Common myeloid progenitor, CD34-positive (primary cell): ENCODE measurements around the gene ADCY5.

Source experiments
- CTCF ChIA-PET: fragments of 350-600 bp; sonication (Branson Sonifier 250); formaldehyde crosslinking; loops from one replicate; lab custom pipeline; 2021; ENCODE audit warnings: antibody characterized with exemption; lab: Charles Lee
- POLR2A ChIA-PET: fragments of 350-600 bp; sonication (Branson Sonifier 250); formaldehyde crosslinking; loops from one replicate; lab custom pipeline; 2021; ENCODE audit warnings: antibody characterized with exemption; lab: Charles Lee
- DNase-seq, 3 donors: peaks; one replicate each; pipeline versions ENCODE4 v3.0.0 to v3.0.0-alpha.2; 2013
- H3K27ac ChIP-seq, 2 experiments: 1 replicate in 1 of 2; 2 replicates in 1 of 2; pipeline ENCODE4 v1.7.0; 2013; ENCODE audit warnings: inconsistent platforms in 2 of 2, low read length in 2 of 2, mild to moderate bottlenecking in 2 of 2, low read depth in 1 of 2, moderate library complexity in 1 of 2; ENCODE audit not compliant: severe bottlenecking in 2 of 2, insufficient read depth in 1 of 2, poor library complexity in 1 of 2
- H3K27me3 ChIP-seq, 5 experiments: replicated peaks in 2 of 5; 1 replicate in 3 of 5; 2 replicates in 2 of 5; pipeline versions ENCODE4 v1.6.1 to v1.7.0; 2013; ENCODE audit warnings: low read length in 4 of 5, mild to moderate bottlenecking in 2 of 5, moderate library complexity in 2 of 5, inconsistent platforms in 1 of 5; ENCODE audit not compliant: insufficient read depth in 5 of 5, control insufficient read depth in 4 of 5
- H3K36me3 ChIP-seq, 4 experiments: 1 replicate in 2 of 4; 2 replicates in 2 of 4; pipeline versions ENCODE4 v1.6.1 to v1.7.0; 2013; ENCODE audit warnings: low read length in 3 of 4, control low read depth in 1 of 4, mild to moderate bottlenecking in 1 of 4; ENCODE audit not compliant: control insufficient read depth in 4 of 4, insufficient read depth in 4 of 4
- H3K4me1 ChIP-seq, 4 experiments: 1 replicate in 3 of 4; 2 replicates in 1 of 4; pipeline versions ENCODE4 v1.6.1 to v1.7.1; 2013; ENCODE audit warnings: low read length in 3 of 4, mild to moderate bottlenecking in 3 of 4, control low read depth in 1 of 4, inconsistent platforms in 1 of 4, moderate library complexity in 1 of 4; ENCODE audit not compliant: control insufficient read depth in 4 of 4, insufficient read depth in 4 of 4; ENCODE audit errors: control extremely low read depth in 1 of 4
- H3K4me3 ChIP-seq, 7 experiments: 1 replicate in 4 of 7; 2 replicates in 3 of 7; pipeline versions ENCODE4 v1.5.1 to v1.7.0; 2013; ENCODE audit warnings: mild to moderate bottlenecking in 7 of 7, low read length in 6 of 7, moderate library complexity in 6 of 7, inconsistent platforms in 2 of 7, low read depth in 2 of 7, control low read depth in 1 of 7; ENCODE audit not compliant: insufficient read depth in 4 of 7, control insufficient read depth in 1 of 7; ENCODE audit errors: extremely low read depth in 1 of 7
- H3K9me3 ChIP-seq, 5 experiments: 1 replicate in 4 of 5; 2 replicates in 1 of 5; pipeline versions ENCODE4 v1.6.1 to v1.7.1; 2013; ENCODE audit warnings: low read length in 4 of 5, mild to moderate bottlenecking in 2 of 5, inconsistent platforms in 1 of 5, low read depth in 1 of 5, moderate library complexity in 1 of 5; ENCODE audit not compliant: control insufficient read depth in 4 of 5, insufficient read depth in 2 of 5; ENCODE audit errors: control extremely low read depth in 1 of 5
- WGBS: methylation state at CpG from one replicate; pipeline ENCODE4 v1.1.5; 2013; ENCODE audit not compliant: insufficient coverage; 5-methylcytosine and 5-hydroxymethylcytosine counted together

The ADCY5 gene

GRCh38 chr3:123301331-123302184, 147.3 kb downstream of the ADCY5 start:
- CTCF ChIA-PET: interaction anchor here (1.3 kb wide), 1 partner anchor 11 kb away, joined by 3 read pairs; no protein-coding TSS in a partner anchor

GRCh38 chr3:123300583-123300982, 148.3 kb downstream of the ADCY5 start:
- Histone ChIP-seq H3K27ac (no peak overlapping the region), H3K4me1 (no peaks in the 10 kb centered on the region), H3K27me3 (peaks cover 0 to 7% (median 0%) of the 10 kb centered on the region in 5 experiments), H3K36me3 (no peaks in the 10 kb centered on the region), H3K9me3 (no peaks in the 10 kb centered on the region), H3K4me3 (no peak overlapping the region)
- DNase-seq: no peak
- POLR2A ChIA-PET: interaction anchor here (0.6 kb wide), 1 partner anchor 155 kb away, joined by 5 read pairs; no protein-coding TSS in a partner anchor
- 93% methylated on average over 8 of the region's 8 CpGs for WGBS
- CTCF ChIA-PET: no interaction called here

More at GRCh38 chr3:123301331-123302184, 147.3 kb downstream of the ADCY5 start:
- POLR2A ChIA-PET: no interaction called here
- Histone ChIP-seq H3K4me3 (no peak overlapping the region), H3K27ac (no peak overlapping the region), H3K27me3 (peaks cover 0 to 9% (median 0%) of the 10 kb centered on the region in 5 experiments), H3K9me3 (no peaks in the 10 kb centered on the region), H3K4me1 (no peaks in the 10 kb centered on the region), H3K36me3 (no peaks in the 10 kb centered on the region)
- DNase-seq: no peak
- WGBS: 63% methylated on average over 3 of the region's 4 CpGs

GRCh38 chr3:123300056-123300455, 148.8 kb downstream of the ADCY5 start:
- POLR2A ChIA-PET: no interaction called here
- H3K9me3 ChIP-seq: no peaks in the 10 kb centered on the region
- no peak for DNase-seq
- WGBS: 94% methylated on average over 16 of the region's 16 CpGs
- H3K4me1 ChIP-seq: no peaks in the 10 kb centered on the region
- H3K27me3 ChIP-seq: peaks cover 0 to 4% (median 0%) of the 10 kb centered on the region in 5 experiments
- H3K36me3 ChIP-seq: no peaks in the 10 kb centered on the region
- CTCF ChIA-PET: no interaction called here
- no peak overlapping the region for H3K4me3 ChIP-seq
- no peak overlapping the region for H3K27ac ChIP-seq

GRCh38 chr3:123299581-123299980, 149.3 kb downstream of the ADCY5 start:
- WGBS: 98% methylated on average over 6 of the region's 8 CpGs
- DNase-seq: no peak
- CTCF ChIA-PET: no interaction called here
- Histone ChIP-seq H3K9me3 (no peaks in the 10 kb centered on the region), H3K4me1 (no peaks in the 10 kb centered on the region), H3K36me3 (no peaks in the 10 kb centered on the region), H3K27ac (no peak overlapping the region), H3K4me3 (no peak overlapping the region), H3K27me3 (peaks cover 0 to 4% (median 0%) of the 10 kb centered on the region in 5 experiments)
- POLR2A ChIA-PET: no interaction called here

- no peaks in the 10 kb centered on the region for H3K9me3 ChIP-seq
- DNase-seq: no peak
- ChIA-PET CTCF (no interaction called here), POLR2A (no interaction called here)
- H3K4me1 ChIP-seq: no peaks in the 10 kb centered on the region
- WGBS: 78% methylated on average over 4 of the region's 5 CpGs
- H3K36me3 ChIP-seq: no peaks in the 10 kb centered on the region
- peaks cover 0 to 5% (median 0%) of the 10 kb centered on the region in 5 experiments for H3K27me3 ChIP-seq
- H3K4me3 ChIP-seq: no peak overlapping the region
- H3K27ac ChIP-seq: no peak overlapping the region
These were observed 150.0 kb downstream of the ADCY5 start for GRCh38 chr3:123298903-123299302.

- no peak for DNase-seq
- no peak overlapping the region for H3K27ac ChIP-seq
- WGBS: 100% methylated on average over 1 of the region's 6 CpGs
- ChIA-PET CTCF (interaction anchor here (0.6 kb wide), 1 partner anchor 282 kb away, joined by 3 read pairs; no protein-coding TSS in a partner anchor), POLR2A (no interaction called here)
- H3K4me3 ChIP-seq: no peak overlapping the region
- peaks cover 0 to 4% (median 0%) of the 10 kb centered on the region in 5 experiments for H3K27me3 ChIP-seq
- no peaks in the 10 kb centered on the region for H3K36me3 ChIP-seq
- H3K9me3 ChIP-seq: no peaks in the 10 kb centered on the region
- no peaks in the 10 kb centered on the region for H3K4me1 ChIP-seq
These were observed 151.3 kb downstream of the ADCY5 start for GRCh38 chr3:123297627-123297899.

- POLR2A ChIA-PET: no interaction called here
- Histone ChIP-seq H3K27me3 (peaks cover 0 to 4% (median 0%) of the 10 kb centered on the region in 5 experiments), H3K4me3 (no peak overlapping the region), H3K9me3 (no peaks in the 10 kb centered on the region), H3K4me1 (no peaks in the 10 kb centered on the region), H3K36me3 (no peaks in the 10 kb centered on the region), H3K27ac (no peak overlapping the region)
- 94% methylated on average over 13 of the region's 13 CpGs for WGBS
- DNase-seq: no peak
- CTCF ChIA-PET: interaction anchor here (0.6 kb wide), 1 partner anchor 282 kb away, joined by 3 read pairs; no protein-coding TSS in a partner anchor
These were observed 151.9 kb downstream of the ADCY5 start for GRCh38 chr3:123296836-123297626.
